GM12873 (cell line): Measurements from ENCODE around the gene KRTAP6-2.

Source experiments
- TF ChIP-seq, protein P1 (sequence below): IDR thresholded peaks from 2 replicates; pipeline ENCODE4 v1.5.1; 2012; ENCODE audit warnings: low read depth, mild to moderate bottlenecking, moderate library complexity, low read length, control low read depth; ENCODE audit not compliant: insufficient read depth; ENCODE audit errors: missing control alignments

The KRTAP6-2 gene, protein sequence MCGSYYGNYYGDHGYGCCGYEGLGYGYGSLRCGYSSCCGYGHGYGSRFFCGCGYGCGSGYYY

DNA sequence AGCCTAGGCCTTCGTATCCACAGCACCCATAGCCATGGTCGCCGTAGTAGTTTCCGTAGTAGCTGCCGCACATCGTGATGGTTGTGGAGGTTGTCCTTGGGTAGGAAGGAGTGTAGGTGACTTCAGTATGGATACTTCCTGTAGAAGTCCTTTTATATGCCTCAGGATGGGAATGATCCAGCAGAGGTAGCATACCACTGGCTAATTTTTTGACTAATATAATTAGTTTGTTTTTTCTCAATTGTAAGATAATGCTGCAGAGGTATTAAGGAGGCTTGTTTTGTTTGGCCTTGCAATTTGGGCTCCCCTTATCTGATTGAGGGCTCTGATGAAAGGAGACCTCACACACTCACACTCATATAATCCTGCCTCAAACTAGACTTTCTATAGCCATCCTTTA, at the start of gene KRTAP6-2:
Gene KRTAP6-2, minus strand, starts transcription at position 101 of the 400 bp plus-strand sequence. Its CDS starts 28 bp downstream, at position 73.
- TF ChIP-seq, protein P1, sequence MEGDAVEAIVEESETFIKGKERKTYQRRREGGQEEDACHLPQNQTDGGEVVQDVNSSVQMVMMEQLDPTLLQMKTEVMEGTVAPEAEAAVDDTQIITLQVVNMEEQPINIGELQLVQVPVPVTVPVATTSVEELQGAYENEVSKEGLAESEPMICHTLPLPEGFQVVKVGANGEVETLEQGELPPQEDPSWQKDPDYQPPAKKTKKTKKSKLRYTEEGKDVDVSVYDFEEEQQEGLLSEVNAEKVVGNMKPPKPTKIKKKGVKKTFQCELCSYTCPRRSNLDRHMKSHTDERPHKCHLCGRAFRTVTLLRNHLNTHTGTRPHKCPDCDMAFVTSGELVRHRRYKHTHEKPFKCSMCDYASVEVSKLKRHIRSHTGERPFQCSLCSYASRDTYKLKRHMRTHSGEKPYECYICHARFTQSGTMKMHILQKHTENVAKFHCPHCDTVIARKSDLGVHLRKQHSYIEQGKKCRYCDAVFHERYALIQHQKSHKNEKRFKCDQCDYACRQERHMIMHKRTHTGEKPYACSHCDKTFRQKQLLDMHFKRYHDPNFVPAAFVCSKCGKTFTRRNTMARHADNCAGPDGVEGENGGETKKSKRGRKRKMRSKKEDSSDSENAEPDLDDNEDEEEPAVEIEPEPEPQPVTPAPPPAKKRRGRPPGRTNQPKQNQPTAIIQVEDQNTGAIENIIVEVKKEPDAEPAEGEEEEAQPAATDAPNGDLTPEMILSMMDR, result no peak

- TF ChIP-seq, protein P1, result no peak
These were observed 48.3 kb upstream of the KRTAP6-2 start for GRCh38 chr21:30646904-30647414.

- TF ChIP-seq, protein P1, result no peak
These were observed 43.9 kb upstream of the KRTAP6-2 start, which contains the start of gene KRTAP20-3 for GRCh38 chr21:30642564-30642963. KRTAP20-3 (plus strand) TSS chr21:30642864.

- TF ChIP-seq, protein P1, result no peak
These were observed 40.0 kb upstream of the KRTAP6-2 start for GRCh38 chr21:30638686-30639085.

DNA sequence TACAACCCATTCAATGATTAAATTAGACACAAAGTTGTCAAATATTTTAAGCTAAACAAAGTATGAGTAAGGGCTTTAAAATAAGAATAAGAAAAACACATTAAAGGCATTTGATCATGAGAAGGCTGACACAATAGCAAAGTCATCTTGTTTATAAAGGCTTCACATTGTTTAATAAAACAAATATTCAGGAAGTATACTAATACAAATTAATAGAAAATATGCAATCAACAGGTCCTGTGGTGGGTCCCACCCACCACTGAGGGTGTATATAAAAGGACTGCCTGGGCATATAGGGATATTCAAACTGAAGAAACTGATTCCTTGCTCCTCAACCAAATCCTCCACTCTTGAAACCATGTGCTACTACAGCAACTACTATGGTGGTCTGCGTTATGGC, 36.2 kb upstream of the KRTAP6-2 start, which contains the start of gene KRTAP20-2:
Gene KRTAP20-2, plus strand, starts transcription at position 301 of the 400 bp plus-strand sequence. Its CDS starts 58 bp downstream, at position 359.
- TF ChIP-seq, protein P1, result no peak

- TF ChIP-seq, protein P1, result no peak
These were observed 30.5 kb upstream of the KRTAP6-2 start for GRCh38 chr21:30629200-30629599.

DNA sequence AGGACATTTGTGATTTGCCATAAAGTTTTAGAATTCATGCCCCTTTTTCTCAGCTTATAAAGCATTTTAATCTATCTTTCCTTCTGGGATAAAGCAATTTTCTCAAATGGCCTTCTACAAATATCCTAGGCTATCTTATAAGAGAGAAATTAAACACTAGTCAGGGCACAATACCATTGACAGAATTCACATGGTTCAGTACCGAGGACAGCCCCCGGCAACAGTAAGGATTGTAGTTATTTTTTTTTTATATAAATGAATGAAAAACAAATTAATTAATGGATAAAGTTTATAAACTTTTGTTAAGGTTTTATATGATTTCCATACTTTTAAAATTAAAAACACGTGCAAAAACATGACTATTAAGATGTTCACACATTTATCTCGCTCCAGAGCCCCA, 29.4 kb upstream of the KRTAP6-2 start:
- TF ChIP-seq, protein P1, result no peak
